Measurements from ENCODE around the gene SPARCL1. TPM values are rescaled to one million over a fixed set of nuclear protein-coding genes. Genes with fewer than 3 reads are reported as not detected.

SPARCL1 gene
- total and polyA plus RNA-seq, 2 experiments from 2014 or later = 1.5 to 2.4 TPM

DNA sequence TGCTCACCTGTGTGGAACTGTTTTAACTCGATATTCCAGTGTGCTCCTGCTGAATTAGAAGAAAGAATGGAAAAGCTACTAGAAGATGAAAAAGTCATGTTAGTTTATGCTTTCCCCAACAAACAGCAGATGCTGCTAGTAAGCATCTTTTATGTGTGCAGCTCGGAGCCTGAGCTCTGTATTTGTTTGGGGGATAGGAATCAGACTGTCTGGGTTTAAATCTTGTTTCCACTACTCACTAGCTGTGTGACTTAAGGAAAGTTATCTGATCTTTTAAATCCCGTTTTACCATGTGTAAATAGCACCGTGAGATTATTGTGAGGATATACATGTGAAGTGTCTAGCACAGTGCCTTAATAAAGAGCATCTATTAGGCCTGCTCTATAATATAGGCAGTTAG is 24.0 kb upstream of the SPARCL1 start (continued):
- TF ChIP-seq, protein P1, sequence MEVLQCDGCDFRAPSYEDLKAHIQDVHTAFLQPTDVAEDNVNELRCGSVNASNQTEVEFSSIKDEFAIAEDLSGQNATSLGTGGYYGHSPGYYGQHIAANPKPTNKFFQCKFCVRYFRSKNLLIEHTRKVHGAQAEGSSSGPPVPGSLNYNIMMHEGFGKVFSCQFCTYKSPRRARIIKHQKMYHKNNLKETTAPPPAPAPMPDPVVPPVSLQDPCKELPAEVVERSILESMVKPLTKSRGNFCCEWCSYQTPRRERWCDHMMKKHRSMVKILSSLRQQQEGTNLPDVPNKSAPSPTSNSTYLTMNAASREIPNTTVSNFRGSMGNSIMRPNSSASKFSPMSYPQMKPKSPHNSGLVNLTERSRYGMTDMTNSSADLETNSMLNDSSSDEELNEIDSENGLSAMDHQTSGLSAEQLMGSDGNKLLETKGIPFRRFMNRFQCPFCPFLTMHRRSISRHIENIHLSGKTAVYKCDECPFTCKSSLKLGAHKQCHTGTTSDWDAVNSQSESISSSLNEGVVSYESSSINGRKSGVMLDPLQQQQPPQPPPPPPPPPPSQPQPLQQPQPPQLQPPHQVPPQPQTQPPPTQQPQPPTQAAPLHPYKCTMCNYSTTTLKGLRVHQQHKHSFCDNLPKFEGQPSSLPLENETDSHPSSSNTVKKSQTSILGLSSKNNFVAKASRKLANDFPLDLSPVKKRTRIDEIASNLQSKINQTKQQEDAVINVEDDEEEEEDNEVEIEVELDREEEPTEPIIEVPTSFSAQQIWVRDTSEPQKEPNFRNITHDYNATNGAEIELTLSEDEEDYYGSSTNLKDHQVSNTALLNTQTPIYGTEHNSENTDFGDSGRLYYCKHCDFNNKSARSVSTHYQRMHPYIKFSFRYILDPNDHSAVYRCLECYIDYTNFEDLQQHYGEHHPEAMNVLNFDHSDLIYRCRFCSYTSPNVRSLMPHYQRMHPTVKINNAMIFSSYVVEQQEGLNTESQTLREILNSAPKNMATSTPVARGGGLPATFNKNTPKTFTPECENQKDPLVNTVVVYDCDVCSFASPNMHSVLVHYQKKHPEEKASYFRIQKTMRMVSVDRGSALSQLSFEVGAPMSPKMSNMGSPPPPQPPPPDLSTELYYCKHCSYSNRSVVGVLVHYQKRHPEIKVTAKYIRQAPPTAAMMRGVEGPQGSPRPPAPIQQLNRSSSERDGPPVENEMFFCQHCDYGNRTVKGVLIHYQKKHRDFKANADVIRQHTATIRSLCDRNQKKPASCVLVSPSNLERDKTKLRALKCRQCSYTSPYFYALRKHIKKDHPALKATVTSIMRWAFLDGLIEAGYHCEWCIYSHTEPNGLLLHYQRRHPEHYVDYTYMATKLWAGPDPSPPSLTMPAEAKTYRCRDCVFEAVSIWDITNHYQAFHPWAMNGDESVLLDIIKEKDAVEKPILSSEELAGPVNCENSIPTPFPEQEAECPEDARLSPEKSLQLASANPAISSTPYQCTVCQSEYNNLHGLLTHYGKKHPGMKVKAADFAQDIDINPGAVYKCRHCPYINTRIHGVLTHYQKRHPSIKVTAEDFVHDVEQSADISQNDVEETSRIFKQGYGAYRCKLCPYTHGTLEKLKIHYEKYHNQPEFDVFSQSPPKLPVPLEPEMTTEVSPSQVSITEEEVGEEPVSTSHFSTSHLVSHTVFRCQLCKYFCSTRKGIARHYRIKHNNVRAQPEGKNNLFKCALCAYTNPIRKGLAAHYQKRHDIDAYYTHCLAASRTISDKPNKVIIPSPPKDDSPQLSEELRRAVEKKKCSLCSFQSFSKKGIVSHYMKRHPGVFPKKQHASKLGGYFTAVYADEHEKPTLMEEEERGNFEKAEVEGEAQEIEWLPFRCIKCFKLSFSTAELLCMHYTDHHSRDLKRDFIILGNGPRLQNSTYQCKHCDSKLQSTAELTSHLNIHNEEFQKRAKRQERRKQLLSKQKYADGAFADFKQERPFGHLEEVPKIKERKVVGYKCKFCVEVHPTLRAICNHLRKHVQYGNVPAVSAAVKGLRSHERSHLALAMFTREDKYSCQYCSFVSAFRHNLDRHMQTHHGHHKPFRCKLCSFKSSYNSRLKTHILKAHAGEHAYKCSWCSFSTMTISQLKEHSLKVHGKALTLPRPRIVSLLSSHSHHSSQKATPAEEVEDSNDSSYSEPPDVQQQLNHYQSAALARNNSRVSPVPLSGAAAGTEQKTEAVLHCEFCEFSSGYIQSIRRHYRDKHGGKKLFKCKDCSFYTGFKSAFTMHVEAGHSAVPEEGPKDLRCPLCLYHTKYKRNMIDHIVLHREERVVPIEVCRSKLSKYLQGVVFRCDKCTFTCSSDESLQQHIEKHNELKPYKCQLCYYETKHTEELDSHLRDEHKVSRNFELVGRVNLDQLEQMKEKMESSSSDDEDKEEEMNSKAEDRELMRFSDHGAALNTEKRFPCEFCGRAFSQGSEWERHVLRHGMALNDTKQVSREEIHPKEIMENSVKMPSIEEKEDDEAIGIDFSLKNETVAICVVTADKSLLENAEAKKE (CRISPR knock-in tag; IDR thresholded peaks at IDR 0.05) = no peak

DNA sequence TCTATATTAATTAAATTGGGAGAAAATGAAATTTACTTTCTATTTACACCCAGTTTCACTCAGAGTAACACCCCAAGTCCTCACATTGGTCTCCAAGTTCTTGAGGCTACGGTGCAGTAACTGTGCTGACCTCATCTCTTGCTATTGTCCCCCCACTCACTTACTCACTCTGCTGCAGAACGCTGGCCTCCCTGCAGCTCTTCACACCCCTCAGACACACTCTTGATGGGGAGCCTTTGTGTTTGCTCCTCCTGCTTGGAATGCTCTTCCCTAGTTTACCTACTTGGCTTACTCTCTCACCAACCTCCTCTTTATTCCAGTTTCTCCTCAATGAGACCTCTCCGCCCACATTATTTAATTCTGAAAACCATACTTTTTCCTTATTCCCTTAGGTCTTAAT is 22.2 kb upstream of the SPARCL1 start:
- no peaks in the 10 kb centered on the region for H3F3A ChIP-seq (replicated peaks; ENCODE audit: low read depth)
- H2AFZ ChIP-seq = 0 out of 2 replicates have a peak overlapping the region, but pooled peaks have one; percentile 64
- H3K79me2 ChIP-seq (replicated peaks; ENCODE audit: insufficient read depth) = no peaks in the 10 kb centered on the region
- H3K9me2 ChIP-seq (ENCODE audit: insufficient read depth) = no peaks in the 10 kb centered on the region
- TF ChIP-seq ZNF114 (CRISPR knock-in tag; IDR thresholded peaks at IDR 0.05) (no peak), EZH2 (IDR thresholded peaks at IDR 0.05; ENCODE audit: low read depth, unreplicated experiment) (no peak)
- TF ChIP-seq, protein P2, sequence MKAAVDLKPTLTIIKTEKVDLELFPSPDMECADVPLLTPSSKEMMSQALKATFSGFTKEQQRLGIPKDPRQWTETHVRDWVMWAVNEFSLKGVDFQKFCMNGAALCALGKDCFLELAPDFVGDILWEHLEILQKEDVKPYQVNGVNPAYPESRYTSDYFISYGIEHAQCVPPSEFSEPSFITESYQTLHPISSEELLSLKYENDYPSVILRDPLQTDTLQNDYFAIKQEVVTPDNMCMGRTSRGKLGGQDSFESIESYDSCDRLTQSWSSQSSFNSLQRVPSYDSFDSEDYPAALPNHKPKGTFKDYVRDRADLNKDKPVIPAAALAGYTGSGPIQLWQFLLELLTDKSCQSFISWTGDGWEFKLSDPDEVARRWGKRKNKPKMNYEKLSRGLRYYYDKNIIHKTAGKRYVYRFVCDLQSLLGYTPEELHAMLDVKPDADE (IDR thresholded peaks at IDR 0.05) = no peak
- H3K27me3 Mint-ChIP-seq (ENCODE audit: insufficient read depth, low read depth, poor library complexity) = no peaks in the 10 kb centered on the region
- no peak overlapping the region for H3K4me2 ChIP-seq
- no peak overlapping the region for H3K4me3 ChIP-seq
- no peaks in the 10 kb centered on the region for H3K27me3 ChIP-seq (ENCODE audit: insufficient read depth)
- H3K9me3 Mint-ChIP-seq = no peaks in the 10 kb centered on the region
- ATAC-seq (peak; percentile 86), DNase-seq (ENCODE audit: low spot score) (no peak)
- H3K4me1 ChIP-seq (ENCODE audit: insufficient read depth) = no peaks in the 10 kb centered on the region
- H3K27ac ChIP-seq (ENCODE audit: low read depth) = no peak overlapping the region
- peaks cover 7% of the 10 kb centered on the region for H3K4me1 Mint-ChIP-seq
- no peaks in the 10 kb centered on the region for H3K36me3 Mint-ChIP-seq (ENCODE audit: low read depth)
- H4K20me1 ChIP-seq (replicated peaks; ENCODE audit: insufficient read depth) = no peaks in the 10 kb centered on the region
- no peak overlapping the region for H3K4me3 Mint-ChIP-seq
- H3K27ac Mint-ChIP-seq = no peak overlapping the region
- H3K36me3 ChIP-seq (ENCODE audit: insufficient read depth) = no peaks in the 10 kb centered on the region
